ENCODE measurements around the gene SV2B.

SV2B gene

GRCh38 chr15:91196768-91197167 is 96.7 kb downstream of the SV2B start:
- DNase-seq = peak; percentile 64

DNA sequence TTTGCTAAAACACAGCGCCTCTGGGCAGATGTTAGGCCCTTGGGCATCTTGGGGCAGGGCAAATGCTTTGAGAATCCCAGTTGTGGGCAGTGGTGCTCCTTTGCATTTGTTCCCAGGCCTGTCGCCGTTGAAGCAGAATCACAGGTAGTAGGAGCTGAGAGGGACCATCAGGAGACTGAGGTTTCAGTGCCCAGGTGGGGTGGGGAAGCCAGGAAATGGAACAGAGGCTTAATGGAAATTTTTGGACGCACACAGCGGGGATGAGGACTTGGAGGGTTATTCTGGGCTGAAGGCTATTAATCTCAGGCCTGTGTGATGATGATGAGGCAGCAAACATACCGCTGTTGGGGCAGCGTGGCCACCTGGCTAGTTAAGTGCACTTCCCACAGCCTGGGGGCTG is 99.5 kb downstream of the SV2B start:
- DNase-seq = no peak

DNA sequence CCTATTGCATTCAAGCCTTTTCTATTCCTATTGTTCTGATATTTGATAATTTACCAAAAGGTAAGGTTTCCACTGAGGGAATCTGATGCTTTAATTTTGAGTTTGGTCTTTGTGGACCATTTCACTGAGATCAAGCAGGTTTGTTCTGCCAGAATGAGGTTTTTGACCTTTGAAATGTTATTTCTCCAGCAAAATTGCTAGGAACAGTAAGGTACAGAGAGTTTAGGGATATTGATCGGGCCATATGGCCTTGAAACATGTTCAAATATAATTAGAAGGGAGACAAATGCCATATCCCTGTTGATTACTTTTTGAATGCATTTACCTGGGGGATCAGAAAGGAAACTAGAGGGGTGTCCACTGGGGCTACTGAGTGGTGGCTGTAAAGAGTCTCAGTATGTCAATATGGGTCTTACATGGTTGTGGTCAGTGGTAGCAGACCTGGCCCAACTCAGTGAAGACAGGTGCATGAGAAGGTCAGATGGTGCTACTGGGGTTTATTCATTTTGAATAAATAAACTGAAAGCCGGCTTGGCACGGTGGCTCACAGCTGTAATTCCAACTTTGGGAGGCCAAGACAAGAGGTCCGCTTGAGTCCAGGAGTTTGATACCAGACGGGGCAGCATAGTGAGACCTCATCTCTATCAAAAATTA is 100.2 kb downstream of the SV2B start:
- DNase-seq = no peak

GRCh38 chr15:91202510-91203102 is 102.5 kb downstream of the SV2B start:
- DNase-seq = no peak

- no peak for DNase-seq
Observed at GRCh38 chr15:91203619-91204203, 103.7 kb downstream of the SV2B start.

DNA sequence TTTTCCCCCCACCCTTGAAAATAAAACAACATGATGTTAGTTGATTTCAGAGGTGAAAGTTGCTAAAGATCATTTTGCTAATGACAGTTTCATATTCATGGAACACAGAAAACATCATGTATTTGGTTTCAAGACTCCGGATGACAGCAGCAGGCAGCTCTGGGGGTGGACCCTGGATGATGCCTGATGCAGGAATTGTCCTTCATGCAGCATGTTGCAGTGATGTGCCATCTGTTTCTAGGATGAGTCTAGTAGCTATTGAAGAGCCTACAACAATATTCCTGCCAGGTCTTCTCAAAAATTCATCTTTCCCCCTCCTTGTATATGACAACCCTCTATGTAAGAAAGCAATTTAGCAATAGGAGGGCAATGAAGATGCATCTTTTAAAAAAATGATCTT is 108.3 kb downstream of the SV2B start:
- DNase-seq = no peak

- no peak for DNase-seq
Observed at GRCh38 chr15:91209318-91209717, 109.3 kb downstream of the SV2B start.

DNA sequence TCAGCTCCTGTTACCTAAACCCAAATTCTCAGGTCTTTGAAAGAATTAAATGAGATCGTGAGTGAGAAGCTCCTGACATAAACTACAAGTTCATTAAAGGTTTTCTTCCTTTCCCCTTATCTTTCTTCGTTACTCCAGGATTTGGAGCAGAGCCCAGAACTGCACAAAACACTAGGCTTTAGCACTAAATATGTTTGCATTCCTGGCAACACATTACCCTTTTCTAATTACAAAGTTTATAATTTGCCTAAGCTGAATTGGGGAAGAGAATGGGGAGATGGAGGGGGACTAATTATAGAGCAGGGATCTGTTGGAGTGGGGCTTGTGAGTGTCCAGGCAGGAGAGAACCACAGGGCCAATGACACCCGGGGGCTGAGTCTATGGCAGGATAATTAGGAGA is 109.7 kb downstream of the SV2B start:
- no peak for DNase-seq

DNA sequence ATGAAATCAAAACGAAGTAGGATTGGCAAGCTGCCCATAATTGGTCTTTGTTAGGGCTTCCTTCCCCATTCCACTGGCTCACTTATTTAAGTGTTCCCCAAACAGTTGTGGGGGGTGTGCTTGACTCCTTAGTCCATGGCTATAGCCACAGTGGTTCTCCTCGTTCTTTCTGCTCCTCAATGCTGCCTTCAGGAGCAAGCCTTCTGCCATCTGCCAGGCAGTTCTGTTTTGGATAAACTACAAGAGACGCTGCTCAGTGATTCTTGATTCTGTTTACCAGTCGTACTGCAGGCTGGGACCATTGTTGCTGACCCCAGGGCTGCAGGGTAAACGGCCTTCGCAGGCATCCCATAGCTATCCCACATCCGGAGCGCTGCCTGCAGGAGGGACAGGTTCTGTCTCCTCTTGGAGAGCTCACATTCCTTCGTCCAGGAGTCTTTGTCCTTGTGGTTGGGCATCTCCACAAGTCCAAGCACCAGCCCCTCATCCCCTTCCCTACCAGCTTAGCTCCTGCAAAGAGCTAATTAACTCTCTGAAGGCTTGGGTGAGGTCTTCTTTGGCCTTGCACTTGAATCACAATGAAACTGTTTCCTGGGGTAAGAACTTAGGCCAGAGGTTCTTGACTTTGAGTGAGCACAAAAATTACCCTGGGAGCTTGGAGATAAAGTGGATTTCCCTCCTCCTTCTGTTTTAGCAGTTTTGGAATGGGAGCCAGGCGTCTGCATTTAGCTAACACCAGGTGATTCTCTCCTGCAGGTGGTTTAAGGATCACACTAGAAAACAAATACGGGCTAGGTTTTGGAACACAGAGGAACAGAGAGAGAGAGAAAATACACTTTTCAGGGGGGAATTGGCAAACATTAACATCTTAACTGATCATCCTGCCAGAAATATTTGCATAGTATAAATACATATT is 114.9 kb downstream of the SV2B start:
- no peak for DNase-seq

GRCh38 chr15:91216000-91216399 is 115.9 kb downstream of the SV2B start:
- DNase-seq = no peak

- DNase-seq = no peak
Observed at GRCh38 chr15:91219206-91219605, 119.1 kb downstream of the SV2B start.

DNA sequence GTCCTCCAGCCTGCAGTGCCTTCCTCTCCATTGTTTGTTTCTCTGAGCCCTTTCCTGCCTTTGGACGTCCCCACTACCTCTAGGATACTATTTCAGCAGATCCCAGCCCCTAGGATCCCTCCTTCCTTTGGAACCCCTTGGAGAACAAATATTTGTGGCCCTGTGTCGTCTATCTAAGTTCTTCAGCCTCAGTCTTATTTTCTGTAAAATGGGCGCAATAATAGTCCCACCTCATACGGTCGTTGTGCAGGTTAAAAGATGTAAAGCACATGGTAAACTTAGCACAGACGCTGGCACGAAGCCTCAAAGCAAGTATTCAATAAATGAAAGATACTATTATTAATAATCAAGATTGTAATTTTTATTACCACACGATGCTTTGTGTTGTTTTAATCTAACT is 122.0 kb downstream of the SV2B start:
- DNase-seq = no peak

DNA sequence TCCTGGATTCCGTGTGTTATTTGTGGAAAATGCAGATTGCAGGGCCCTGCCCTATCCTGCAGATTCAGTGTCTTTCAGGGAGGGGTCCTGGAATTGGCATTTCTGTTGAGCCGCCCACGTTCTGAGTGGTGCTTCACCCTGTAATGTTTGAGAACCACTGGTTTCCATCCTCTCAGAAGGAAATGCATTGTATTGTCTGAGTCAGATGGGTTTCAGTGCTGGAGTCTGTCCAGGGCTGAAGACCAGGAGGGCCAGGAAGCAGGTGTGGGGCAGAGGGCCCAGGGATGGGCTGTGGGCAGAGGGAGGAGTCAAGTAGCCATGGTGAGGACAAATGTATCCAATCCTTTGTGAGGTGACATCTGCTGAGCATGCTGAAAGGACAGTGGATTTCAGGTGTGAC is 123.8 kb downstream of the SV2B start:
- DNase-seq = peak; percentile 55

DNA sequence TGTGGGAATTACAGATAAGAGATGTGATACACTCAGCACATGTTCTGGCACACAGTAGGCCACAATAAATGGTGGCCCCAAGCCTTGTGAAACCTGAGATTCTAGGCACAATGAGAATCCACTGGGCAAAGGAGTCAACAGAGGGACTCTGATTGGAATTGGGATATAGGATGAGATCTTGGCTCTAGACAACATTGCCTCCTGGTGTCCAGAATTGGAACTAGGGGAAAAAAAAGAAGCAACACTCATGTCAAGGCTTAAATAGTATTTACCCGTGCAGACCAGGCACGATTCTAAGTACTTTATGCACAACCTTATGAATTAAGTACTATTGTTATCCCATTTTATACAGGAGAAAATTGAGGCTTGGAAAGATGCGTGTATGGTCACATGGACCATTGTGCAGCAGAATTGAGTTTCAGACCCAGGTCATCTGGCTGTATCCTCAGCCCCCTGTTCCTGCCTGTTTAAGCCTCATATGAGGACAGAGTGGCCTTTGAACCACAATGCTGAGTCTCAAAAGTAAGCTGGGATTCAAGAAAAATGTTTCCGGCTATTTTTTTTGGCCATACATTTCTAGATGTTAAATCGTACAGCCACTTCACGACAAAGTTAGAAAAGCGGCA is 124.8 kb downstream of the SV2B start:
- peak; percentile 57 for DNase-seq

DNA sequence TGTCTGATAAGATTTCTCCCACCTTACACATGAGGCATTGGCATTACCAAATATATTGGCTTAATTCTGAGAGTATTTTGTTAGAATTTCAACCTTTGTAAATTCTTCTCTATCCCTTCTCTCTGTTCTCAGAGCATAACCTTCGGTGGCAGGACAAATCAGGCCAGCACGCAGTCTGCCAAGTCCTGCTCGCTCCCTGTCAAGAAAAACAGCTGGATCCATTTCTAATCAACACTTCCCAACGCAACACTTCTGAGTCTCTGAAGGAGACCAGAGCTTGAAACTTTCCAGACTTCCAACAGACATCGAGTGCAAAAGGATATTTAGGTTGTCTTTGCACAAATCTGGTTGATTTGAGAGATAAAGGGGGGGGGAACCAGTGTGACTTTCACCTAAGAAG is 125.7 kb downstream of the SV2B start:
- no peak for DNase-seq

GRCh38 chr15:91227117-91227516 is 127.1 kb downstream of the SV2B start:
- DNase-seq = no peak

- DNase-seq = no peak
Observed at GRCh38 chr15:91227766-91228165, 127.7 kb downstream of the SV2B start.

GRCh38 chr15:91228383-91228782 is 128.3 kb downstream of the SV2B start:
- DNase-seq = no peak

DNA sequence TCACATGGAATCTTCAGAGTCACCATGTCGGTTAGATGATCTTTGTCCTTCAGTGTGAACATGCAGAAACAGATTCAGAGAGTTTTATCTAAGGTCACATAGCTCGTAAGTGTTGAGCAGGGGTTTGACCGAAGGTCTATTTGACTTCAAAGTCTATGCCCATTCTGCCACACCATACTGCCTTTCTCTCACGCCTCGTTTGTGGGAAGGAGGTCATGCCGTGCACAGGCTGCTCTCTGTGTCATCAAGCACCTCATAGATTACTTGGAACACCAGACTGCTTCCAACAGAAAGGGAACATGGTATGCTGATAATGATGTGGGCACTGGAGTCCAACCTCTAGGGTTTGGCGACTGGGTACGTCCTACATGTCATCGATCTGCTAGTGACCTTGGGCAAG is 128.8 kb downstream of the SV2B start:
- no peak for DNase-seq

DNA sequence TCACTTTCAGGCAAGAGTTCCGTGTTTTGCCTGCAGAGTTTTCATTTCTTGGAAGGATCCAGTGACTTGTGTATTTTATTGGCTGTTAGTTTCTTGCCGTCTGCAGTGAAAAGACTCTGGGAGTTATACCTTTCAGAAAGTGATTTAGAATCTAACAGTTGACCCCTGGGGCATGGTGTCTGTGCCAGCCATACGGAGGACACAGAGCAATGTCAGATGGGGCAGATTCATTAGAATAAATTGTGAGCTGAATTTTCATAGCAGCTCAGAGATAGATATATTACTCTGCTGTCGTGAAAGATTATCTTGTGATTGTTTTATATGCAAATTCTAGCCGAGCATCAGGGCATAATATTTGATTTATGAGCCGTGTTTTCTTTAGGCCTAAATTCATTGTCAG is 131.6 kb downstream of the SV2B start:
- DNase-seq = no peak

DNA sequence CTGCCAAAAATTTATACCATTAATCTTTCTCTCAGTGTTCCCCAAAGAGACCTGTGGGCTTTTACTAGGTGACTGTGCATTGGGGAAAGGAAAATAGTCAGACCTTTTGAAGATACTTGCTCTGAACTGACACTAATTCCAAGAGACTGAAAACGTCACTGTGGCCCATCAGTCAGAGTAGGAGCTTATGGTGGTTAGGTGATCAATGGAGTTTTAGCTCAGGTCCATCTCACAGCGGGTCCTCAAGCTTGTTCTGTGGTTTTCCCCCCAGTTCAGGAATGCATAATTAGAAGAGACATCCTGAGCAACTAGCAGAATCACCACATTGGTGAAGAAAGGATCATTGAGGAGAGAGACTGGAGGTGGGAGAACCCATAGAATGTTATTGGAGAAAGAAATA is 134.7 kb downstream of the SV2B start:
- no peak for DNase-seq

DNA sequence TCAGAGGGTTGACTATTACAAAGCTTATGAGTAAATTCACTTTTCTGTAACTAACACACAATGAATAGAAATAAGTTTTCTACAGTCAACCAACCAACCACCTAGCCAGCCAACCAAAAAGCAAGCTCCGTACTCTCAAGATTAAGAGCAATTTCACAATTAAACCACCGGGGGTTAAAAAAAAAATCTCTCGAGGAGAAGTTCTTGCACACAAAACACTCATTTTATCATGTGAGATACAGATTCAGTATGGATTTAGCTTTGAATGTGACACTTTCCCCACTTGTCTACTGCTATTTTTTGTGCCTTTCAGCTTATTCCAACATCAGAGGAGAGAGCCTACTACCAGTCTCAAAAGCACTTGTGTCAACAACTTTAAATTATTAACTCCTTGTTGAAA is 135.3 kb downstream of the SV2B start:
- no peak for DNase-seq

DNA sequence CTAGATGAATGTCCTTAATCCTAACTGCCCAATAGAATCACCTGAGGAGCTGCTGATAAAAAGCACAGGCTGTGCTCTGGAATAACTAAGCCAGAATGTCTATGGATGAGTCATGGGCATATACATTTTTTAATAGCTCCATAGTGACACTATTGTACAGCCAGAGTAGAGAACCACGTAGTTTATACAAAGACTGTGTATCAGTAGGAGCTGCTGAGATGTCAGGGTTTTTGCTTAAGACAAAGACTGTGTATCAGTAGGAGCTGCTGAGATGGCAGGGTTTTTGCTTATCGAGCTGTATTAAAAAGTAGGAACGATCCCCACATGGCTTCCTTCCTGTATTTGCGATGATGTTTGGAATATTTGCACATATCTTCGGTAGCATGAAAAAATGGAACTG is 137.4 kb downstream of the SV2B start:
- DNase-seq = no peak

Measured in NCI-H510A treated with DMSO at 0.1 percent for 48 hours (cell line).